GM18909 (cell line): ENCODE measurements around the gene NME7.

ENCODE experiments used
- ATAC-seq: cut with Tn5 transposase; IDR thresholded peaks from one replicate; pipeline ENCODE4 v1.9.1; 2021; ENCODE audit warnings: mild to moderate bottlenecking; ENCODE audit not compliant: unreplicated experiment, poor library complexity

Gene NME7

GRCh38 chr1:169175461-169175860, 192.1 kb downstream of the NME7 start:
- ATAC-seq = no peak

- ATAC-seq = peak; percentile 52
Measured at GRCh38 chr1:169163059-169163458, 204.5 kb downstream of the NME7 start.

- peak; percentile 82 for ATAC-seq
Measured at GRCh38 chr1:169161496-169162194, 206.0 kb downstream of the NME7 start.

- ATAC-seq = no peak
Measured at GRCh38 chr1:169160845-169161495, 206.6 kb downstream of the NME7 start.

GRCh38 chr1:169156580-169156979, 211.0 kb downstream of the NME7 start:
- ATAC-seq = no peak

- no peak for ATAC-seq
Measured at GRCh38 chr1:169155675-169156074, 211.9 kb downstream of the NME7 start.

- ATAC-seq = no peak
Measured at GRCh38 chr1:169151338-169151837, 216.2 kb downstream of the NME7 start.

- ATAC-seq = no peak
Measured at GRCh38 chr1:169150641-169151337, 216.8 kb downstream of the NME7 start.

GRCh38 chr1:169149555-169150286, 217.9 kb downstream of the NME7 start:
- ATAC-seq = no peak

- ATAC-seq = peak; percentile 65
Measured at GRCh38 chr1:169148472-169149252, 218.9 kb downstream of the NME7 start.

GRCh38 chr1:169146576-169147214, 220.9 kb downstream of the NME7 start:
- no peak for ATAC-seq

- ATAC-seq = no peak
Measured at GRCh38 chr1:169144941-169145626, 222.5 kb downstream of the NME7 start.

- no peak for ATAC-seq
Measured at GRCh38 chr1:169143984-169144383, 223.6 kb downstream of the NME7 start.

- no peak for ATAC-seq
Measured at GRCh38 chr1:169143346-169143745, 224.3 kb downstream of the NME7 start.

GRCh38 chr1:169142129-169142528, 225.5 kb downstream of the NME7 start:
- no peak for ATAC-seq

- ATAC-seq = no peak
Measured at GRCh38 chr1:169141356-169141755, 226.2 kb downstream of the NME7 start.

- peak; percentile 93 for ATAC-seq
Measured at GRCh38 chr1:169138866-169139670, 228.5 kb downstream of the NME7 start.

- ATAC-seq = no peak
Measured at GRCh38 chr1:169137357-169137756, 230.2 kb downstream of the NME7 start.
